SU-DHL-6 (cell line): Measurements from ENCODE around the gene RTEL1.

ENCODE experiments used
- CTCF ChIP-seq: fragments of 200-600 bp; sonication (generic); IDR thresholded peaks from one replicate; pipeline ENCODE4 v1.5.1; 2017; ENCODE audit warnings: antibody characterized with exemption, mild to moderate bottlenecking, low read length, moderate library complexity; ENCODE audit not compliant: insufficient read depth, poor library complexity, severe bottlenecking
- EZH2phosphoT487 ChIP-seq: fragments of 200-600 bp; sonication (generic), shearing (Covaris generic); conservative IDR thresholded peaks from 2 replicates; pipeline ENCODE4 v1.6.1; 2018; ENCODE audit warnings: mild to moderate bottlenecking, antibody characterized with exemption, low read length, moderate library complexity, mixed read lengths

DNA sequence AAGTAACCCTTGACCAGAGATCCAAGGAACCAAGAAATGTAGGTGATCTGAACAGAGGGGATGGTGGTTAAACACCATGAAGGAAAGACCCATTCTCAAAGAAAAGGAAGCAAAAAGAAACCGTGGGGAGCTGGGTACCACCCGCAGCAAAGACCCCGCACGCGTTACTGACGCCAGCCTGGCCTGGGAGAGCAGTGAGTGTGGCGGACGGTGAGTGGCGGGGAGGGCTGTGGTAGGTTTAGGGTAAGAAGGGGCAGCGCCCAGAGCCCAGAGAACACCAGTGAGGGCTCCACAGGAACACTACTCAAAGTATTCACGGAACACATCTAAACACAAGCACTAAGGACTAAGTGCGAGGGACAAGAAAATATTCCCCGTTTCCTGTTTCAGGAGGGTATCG is 35.4 kb upstream of the RTEL1 start:
- TF ChIP-seq CTCF = no peak
- no peak for TF ChIP-seq EZH2phosphoT487
